ENCODE data around the gene PBX1.

GRCh38 chr1:164794356-164794755 lies 235.4 kb downstream of the PBX1 start:
- TF ChIP-seq EZH2 (IDR thresholded peaks at IDR 0.05; ENCODE audit: insufficient read depth, poor library complexity, severe bottlenecking) (no peak), EZH2phosphoT487 (IDR thresholded peaks at IDR 0.05; ENCODE audit: insufficient read depth, low read depth) (no peak)
